Measurements from ENCODE around the gene HOXD3.

DNA sequence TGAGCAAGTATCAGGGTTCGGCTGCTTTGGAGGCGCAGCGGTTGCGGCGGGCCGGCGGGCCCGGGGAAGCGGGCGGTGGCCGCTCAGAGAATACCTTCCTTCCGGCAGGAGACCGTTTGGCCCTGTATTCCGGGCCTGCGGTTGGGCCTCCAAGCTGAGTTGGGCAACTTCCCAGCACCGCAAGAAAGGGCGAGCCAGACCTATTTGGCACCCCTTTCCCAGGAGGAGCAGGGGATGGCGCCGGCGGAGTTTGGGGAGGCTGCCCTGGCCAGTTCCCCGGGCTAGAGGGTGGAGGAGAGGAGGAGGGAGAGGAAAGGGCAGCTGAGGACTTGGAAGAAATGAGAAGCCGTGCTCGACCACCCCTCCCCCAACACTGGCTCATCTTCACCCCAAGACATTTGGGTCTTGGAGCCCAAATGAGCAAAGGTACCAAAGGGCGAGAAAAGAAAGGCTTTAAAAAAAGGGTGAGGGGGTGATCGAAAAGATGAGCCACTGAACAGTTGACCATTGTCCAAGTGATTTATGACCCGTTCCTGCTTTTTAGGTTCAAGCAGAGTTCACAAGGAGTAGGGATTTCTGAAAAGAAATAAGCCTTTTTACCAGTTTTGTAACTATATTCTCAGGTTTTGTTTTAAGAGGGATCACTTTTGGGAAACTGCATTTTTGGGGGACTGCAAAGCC is 8.4 kb downstream of the HOXD3 start:
- TF ChIP-seq, protein P1, sequence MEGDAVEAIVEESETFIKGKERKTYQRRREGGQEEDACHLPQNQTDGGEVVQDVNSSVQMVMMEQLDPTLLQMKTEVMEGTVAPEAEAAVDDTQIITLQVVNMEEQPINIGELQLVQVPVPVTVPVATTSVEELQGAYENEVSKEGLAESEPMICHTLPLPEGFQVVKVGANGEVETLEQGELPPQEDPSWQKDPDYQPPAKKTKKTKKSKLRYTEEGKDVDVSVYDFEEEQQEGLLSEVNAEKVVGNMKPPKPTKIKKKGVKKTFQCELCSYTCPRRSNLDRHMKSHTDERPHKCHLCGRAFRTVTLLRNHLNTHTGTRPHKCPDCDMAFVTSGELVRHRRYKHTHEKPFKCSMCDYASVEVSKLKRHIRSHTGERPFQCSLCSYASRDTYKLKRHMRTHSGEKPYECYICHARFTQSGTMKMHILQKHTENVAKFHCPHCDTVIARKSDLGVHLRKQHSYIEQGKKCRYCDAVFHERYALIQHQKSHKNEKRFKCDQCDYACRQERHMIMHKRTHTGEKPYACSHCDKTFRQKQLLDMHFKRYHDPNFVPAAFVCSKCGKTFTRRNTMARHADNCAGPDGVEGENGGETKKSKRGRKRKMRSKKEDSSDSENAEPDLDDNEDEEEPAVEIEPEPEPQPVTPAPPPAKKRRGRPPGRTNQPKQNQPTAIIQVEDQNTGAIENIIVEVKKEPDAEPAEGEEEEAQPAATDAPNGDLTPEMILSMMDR (IDR thresholded peaks at IDR 0.05): no peak
- TF ChIP-seq POLR2A (IDR thresholded peaks at IDR 0.05): no peak

Measured in lower leg skin (tissue), 3 donors.